LNCaP clone FGC (cell line): ENCODE results near the gene ARRDC1.

Experiments used
- DNase-seq: peaks from one replicate; pipeline ENCODE4 v3.0.0-alpha.2; 2011; ENCODE audit warnings: low read depth
- H3K4me3 ChIP-seq: 2 replicates; pipeline ENCODE4 v1.5.1; 2011; ENCODE audit warnings: mild to moderate bottlenecking, low read depth, low read length, control low read depth
- CTCF ChIP-seq: IDR thresholded peaks from 2 replicates; pipeline ENCODE4 v1.5.1; 2012; ENCODE audit warnings: mild to moderate bottlenecking; ENCODE audit not compliant: control insufficient read depth, insufficient read depth; ENCODE audit errors: extremely low read depth

Gene ARRDC1

GRCh38 chr9:137630679-137631078 is 25.2 kb downstream of the ARRDC1 start:
- no peak for TF ChIP-seq CTCF
- DNase-seq = no peak
- H3K4me3 ChIP-seq = no peak overlapping the region

GRCh38 chr9:137631345-137632229 is 26.1 kb downstream of the ARRDC1 start:
- no peak overlapping the region for H3K4me3 ChIP-seq
- DNase-seq = no peak
- TF ChIP-seq CTCF = no peak

- TF ChIP-seq CTCF = no peak
- no peak overlapping the region for H3K4me3 ChIP-seq
- no peak for DNase-seq
Observed at GRCh38 chr9:137632230-137633161, 27.0 kb downstream of the ARRDC1 start.

GRCh38 chr9:137634016-137634415 is 28.5 kb downstream of the ARRDC1 start:
- H3K4me3 ChIP-seq = no peak overlapping the region
- TF ChIP-seq CTCF = no peak
- DNase-seq = no peak

GRCh38 chr9:137638680-137639079 is 33.2 kb downstream of the ARRDC1 start:
- TF ChIP-seq CTCF = no peak
- H3K4me3 ChIP-seq = no peak overlapping the region
- DNase-seq = no peak

- H3K4me3 ChIP-seq = no peak overlapping the region
- no peak for TF ChIP-seq CTCF
- DNase-seq = no peak
Observed at GRCh38 chr9:137639303-137640051, 34.0 kb downstream of the ARRDC1 start.
